OCI-LY7 (cell line): ENCODE measurements around the gene MAML3.

Experiments used
- EZH2phosphoT487 ChIP-seq: fragments of 200-600 bp; sonication (generic); IDR thresholded peaks from 2 replicates; pipeline ENCODE4 v1.6.1; 2018; ENCODE audit warnings: low read depth, borderline replicate concordance, mild to moderate bottlenecking, mixed run types, antibody characterized with exemption, low read length, moderate library complexity, mixed read lengths
- TF ChIP-seq, protein P1 (sequence below): fragments of 200-600 bp; sonication (generic); conservative IDR thresholded peaks from 2 replicates; pipeline ENCODE4 v1.5.1; 2014; ENCODE audit warnings: mild to moderate bottlenecking, antibody characterized with exemption, low read length, moderate library complexity, mixed read lengths

DNA sequence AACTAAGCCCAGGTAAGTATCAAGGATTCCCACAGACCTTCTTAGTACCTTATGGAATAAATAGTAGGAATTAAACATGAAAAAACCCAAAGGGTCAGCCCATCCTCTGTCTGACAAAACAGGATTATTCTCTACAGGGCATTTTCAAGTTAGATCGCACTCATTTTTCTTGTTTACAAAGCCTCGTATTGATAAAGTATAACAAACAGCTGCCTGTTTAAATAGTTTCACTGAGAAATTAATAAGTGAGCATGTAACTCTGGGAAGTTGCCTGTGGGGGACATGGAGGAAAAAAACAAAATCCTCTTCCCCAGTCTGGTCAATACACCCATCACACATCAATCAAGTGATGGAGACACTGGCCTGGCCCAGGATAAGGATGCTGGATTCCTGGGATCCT, 48.5 kb downstream of the MAML3 start:
- TF ChIP-seq, protein P1, sequence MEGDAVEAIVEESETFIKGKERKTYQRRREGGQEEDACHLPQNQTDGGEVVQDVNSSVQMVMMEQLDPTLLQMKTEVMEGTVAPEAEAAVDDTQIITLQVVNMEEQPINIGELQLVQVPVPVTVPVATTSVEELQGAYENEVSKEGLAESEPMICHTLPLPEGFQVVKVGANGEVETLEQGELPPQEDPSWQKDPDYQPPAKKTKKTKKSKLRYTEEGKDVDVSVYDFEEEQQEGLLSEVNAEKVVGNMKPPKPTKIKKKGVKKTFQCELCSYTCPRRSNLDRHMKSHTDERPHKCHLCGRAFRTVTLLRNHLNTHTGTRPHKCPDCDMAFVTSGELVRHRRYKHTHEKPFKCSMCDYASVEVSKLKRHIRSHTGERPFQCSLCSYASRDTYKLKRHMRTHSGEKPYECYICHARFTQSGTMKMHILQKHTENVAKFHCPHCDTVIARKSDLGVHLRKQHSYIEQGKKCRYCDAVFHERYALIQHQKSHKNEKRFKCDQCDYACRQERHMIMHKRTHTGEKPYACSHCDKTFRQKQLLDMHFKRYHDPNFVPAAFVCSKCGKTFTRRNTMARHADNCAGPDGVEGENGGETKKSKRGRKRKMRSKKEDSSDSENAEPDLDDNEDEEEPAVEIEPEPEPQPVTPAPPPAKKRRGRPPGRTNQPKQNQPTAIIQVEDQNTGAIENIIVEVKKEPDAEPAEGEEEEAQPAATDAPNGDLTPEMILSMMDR, result no peak
- TF ChIP-seq EZH2phosphoT487, result no peak
